GM12874 (cell line): ENCODE measurements around the gene EMC6.

Source experiments
- TF ChIP-seq, protein P1 (sequence below): IDR thresholded peaks from 2 replicates; pipeline ENCODE4 v1.5.1; 2011; ENCODE audit warnings: low read depth, mild to moderate bottlenecking, control low read depth, low read length, moderate library complexity; ENCODE audit not compliant: insufficient read depth

EMC6 gene

DNA sequence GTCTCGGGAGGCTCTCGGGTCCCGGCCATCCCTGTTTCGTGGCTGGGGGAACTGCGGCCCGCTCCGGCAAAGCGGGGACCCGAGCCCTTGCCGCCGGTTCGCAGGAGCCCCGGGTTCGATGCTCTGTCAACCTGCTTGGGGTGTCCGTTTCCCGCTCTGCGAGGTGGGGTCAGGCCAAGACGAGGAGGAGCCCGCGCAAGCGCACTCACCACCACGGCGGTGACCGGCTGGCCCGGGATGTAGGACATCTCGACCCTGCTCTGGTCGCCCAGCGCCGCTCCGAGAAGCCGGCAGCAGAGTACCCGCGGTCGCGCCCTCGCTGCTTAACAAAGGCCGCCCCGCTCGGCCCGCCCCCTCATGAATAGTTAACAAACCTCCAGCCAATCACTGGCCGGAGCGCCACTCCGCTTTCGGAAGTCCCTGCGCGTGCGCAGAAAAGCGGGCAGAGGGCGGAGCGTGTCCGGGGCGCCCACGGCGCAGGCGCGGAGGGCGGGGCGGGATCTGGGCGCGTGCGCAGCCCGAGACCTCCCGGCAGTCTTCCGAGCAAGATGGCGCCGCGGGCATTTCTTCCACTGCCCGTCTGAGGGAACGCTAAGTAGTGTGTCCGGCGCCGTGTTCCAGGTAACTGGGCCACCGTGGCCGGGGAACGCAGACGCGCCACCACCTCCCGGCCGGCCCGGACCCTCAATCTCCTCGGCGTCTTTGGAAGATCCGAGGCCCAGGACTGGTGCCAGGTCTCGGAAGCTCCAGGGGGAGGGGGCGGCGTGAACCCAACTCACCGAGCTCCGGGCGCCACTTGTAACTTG lies at the start of gene EMC6, which contains the start of gene TAX1BP3:
Gene EMC6, plus strand, starts transcription at position 534 of the 806 bp plus-strand sequence. CDS start 335 bp downstream, outside the sequence.
Gene TAX1BP3, minus strand, starts transcription at position 300 of the 806 bp plus-strand sequence. Its CDS starts 52 bp downstream, at position 248.
- TF ChIP-seq, protein P1, sequence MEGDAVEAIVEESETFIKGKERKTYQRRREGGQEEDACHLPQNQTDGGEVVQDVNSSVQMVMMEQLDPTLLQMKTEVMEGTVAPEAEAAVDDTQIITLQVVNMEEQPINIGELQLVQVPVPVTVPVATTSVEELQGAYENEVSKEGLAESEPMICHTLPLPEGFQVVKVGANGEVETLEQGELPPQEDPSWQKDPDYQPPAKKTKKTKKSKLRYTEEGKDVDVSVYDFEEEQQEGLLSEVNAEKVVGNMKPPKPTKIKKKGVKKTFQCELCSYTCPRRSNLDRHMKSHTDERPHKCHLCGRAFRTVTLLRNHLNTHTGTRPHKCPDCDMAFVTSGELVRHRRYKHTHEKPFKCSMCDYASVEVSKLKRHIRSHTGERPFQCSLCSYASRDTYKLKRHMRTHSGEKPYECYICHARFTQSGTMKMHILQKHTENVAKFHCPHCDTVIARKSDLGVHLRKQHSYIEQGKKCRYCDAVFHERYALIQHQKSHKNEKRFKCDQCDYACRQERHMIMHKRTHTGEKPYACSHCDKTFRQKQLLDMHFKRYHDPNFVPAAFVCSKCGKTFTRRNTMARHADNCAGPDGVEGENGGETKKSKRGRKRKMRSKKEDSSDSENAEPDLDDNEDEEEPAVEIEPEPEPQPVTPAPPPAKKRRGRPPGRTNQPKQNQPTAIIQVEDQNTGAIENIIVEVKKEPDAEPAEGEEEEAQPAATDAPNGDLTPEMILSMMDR = no peak

DNA sequence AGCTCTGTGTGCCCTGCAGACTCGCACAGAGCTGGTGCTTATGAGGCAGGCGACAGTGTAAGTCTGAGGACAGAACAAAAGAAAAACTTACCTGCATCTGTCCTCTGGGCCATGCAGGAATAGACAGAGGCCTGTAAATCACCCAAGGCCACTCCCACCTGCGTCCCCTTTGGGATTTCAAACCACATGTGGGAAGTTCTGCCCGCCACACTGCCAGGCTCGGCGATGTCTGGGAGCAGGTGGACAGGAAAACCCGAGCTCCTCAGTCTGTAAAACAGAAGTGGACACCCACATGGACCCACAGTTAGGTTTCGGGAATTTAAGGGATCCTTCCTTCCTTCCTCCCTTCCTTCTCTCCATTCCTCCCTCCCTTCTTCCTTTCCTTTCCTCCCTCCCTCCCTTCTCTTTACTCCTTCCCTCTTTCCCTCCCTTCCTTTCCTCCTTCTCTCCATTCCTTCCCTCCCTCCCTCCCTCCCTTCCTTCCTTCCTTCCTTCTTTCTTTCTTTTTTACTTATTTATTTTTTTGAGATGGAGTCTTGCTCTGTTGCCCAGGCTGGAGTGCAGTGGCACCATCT lies 47.4 kb upstream of the EMC6 start:
- TF ChIP-seq, protein P1 = no peak

DNA sequence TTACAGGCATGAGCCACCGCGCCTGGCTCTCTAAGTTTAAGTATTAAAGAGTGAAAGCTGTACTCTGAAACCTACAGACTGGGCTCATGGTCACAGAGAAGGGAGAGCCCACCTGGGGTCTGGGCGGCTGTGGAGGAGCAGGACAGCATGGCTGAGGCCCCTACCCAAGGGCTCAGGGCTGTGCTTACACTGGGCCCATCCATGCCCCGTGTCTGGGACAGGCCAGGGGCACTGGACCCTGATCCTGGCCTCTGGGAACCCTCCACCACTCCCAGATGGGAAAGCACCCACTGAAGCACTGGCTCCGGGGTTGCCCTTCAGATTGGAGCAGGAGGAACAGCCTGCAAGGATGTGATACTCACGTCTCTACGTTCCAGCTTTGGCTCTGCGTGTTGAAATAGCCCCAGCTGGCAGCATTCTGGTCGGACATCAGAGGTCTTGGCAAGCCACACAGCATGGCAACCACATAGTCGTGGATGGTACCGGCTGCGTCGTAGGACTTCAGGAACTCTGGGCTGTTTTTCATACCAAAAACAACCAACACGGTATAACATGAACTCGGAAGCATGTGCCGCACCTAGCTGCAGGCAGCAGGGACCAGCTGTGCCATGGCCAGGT lies 45.5 kb upstream of the EMC6 start:
- TF ChIP-seq, protein P1 = no peak

DNA sequence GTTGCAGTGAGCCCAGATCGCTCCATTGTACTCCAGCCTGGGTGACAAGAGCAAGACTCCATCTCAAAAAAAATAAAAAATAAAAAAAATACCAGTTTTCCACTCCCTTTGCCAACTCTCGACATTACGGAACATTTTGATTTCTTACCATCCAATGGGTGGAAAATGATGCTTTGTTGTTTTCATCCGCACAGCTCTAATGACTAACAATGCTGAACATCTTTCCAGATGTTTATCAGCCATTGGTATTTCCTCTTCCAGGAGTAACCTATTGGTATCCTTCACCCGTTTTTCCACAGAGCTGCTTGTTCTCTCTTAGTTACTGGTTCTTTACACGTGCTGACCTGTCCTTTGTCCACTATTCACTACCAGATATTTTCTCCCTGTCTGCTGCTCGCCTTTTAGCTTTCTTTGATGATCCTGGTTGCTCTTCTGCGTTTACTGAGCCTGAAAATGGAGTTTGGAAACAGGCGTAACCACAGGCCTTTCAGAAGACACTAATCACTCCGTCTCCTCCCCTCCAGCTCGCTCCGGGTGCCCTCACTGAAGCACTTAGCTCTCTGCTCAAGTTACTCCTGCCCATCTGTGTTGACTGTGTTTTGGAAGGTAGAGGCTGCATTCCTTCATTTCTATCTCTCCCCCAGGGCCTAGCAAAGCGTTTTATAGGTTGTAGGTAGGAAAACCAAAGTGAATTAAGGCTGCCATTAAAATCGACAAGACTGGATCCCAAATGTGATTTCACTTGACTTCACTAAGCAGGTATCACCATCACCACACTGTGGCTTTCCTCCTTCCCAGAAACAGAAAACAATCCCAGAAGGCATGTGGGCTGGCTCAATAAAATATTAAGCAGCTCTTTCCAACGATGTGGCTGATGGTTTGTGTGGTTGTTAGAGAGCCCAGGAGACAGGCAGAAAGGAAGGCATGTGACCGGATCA lies 41.5 kb upstream of the EMC6 start:
- TF ChIP-seq, protein P1 = no peak

DNA sequence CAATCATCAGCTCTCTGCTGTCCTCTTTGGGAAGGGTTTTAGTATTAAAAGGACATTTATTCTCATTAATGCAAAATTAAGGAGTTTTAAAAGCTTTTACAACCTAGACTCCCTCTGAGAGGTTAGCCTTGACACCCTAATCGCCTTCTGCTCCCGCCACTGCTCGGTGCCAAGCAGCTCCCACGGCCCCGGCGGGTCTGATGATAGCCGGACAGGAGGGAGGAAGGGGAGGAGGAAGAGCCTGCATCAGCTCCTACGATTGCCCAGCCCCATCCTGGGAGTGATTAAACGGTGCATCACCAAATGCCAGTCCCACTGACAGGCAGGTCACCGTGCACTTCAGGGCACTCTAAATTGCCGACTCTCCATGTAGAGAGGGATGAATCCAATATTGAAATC lies 40.8 kb upstream of the EMC6 start:
- TF ChIP-seq, protein P1 = no peak

DNA sequence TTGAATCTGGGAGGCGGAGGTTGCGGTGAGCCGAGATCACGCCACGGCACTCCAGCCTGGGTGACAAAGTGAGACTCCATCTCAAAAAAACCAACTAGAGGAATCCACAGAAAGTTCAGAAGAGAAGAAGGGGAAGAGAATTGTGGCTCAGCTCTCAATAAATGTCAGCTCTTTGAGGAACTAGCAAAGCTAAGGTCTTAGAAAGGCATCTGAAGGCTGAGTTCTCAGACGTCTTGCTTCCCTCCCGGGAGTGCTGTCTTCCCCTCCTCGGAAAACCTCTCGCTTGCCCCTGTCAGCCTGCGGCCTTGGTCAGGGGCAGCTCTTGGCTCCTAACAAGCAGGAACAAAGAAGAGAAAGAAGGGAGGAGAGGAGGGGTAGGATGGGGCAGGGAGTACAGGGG lies 37.8 kb upstream of the EMC6 start:
- TF ChIP-seq, protein P1 = no peak
